ENCODE results near the gene TXNRD1.

Gene TXNRD1

DNA sequence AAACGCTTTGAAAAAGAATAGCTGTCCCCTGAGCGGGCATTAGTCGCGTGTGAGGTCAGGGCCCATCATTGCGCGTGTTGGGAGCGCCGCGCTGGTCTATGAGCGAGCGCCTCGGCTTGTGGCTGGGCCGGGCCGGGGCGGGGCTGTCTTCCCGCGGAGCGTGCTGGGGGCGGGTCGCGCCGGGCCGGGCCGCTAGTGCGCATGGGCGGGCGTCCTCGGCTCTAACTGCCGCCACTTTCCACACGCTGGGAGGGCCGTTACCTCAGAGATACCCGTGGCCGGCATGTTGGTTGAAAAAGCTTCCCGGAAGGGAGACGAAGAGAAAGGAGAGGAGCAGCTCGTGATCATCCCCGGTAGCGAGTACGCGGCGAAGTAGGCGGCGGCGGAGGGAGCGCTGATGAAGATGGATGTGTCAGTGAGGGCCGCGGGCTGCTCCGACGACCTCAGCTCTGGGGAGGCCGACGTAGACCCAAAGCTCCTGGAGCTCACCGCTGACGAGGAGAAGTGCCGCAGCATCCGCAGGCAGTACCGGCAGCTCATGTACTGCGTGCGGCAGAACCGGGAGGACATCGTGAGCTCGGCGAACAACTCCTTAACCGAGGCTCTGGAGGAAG, 88.1 kb downstream of the TXNRD1 start, which contains the start of gene EID3:
Gene EID3 (plus strand): TSS at position 202 of the 614 bp plus-strand sequence. CDS start 196 bp downstream, at position 398.
- DNase-seq, result peak; percentile 8 to 93 (median 80)

DNA sequence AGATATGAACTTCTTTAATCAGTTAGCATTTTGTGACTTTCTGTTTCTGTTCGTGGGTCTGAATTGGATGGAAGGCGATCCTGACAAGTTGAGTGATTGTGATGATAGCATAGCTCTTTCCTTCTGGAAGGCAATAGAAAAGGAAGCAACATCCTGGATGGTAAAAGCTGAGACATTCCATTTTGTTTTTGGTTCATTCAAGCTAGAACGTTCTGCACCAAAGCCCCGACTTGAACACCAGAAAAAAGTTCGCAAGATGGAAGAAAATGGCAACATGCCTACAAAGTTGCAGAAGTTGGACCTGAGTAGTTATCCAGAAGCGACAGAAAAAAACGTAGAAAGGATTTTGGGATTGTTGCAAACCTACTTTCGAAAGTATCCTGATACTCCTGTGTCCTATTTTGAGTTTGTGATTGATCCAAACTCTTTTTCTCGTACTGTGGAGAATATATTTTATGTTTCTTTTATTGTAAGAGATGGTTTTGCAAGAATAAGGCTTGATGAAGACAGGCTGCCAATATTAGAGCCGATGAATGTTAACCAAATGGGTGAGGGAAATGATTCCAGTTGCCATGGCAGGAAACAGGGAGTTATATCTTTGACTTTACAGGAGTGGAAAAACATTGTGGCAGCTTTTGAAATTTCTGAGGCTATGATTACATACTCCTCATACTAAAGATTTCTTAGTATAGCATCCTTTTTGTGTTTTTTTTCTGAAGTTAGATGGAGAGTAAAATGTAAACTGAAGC, 88.9 kb downstream of the TXNRD1 start:
- DNase-seq, result no peak

DNA sequence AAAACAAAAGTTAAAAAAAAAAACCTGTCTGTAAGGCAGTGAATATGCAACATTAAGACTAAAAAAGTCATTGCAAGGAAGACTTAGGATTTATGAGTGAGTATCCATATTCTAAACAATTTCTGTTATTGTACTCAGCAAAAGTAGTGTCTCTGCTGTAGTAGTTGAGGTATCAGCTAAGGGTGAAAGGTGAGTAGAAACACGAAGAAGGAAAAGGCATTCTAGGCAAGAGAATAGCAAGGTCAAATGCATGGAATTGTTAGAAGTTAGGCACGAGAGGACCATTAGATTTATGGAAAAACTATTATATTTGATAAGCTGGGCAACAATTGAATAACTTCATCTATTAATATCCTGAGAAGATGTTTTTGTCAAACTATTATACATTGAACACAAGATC, 89.8 kb downstream of the TXNRD1 start:
- DNase-seq, result no peak

DNA sequence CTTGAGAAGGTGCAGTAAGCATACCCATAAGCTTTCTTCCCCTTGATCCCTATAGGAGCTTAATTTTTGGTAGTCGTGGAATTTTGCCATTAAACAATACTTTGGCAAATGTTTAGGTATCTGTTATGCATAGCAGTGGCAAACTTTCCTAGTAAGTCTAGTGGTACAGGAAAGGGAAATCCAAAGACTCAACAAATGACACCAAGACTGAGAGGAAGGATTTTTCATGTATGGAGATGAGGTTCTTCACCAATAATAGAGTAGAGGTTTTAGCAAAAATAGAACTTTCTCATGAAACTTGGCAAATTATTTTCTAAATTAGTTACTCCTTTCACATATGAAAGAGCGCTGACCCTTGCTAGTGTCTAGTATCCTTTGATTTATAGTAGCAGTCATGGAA, 90.8 kb downstream of the TXNRD1 start:
- no peak for DNase-seq

DNA sequence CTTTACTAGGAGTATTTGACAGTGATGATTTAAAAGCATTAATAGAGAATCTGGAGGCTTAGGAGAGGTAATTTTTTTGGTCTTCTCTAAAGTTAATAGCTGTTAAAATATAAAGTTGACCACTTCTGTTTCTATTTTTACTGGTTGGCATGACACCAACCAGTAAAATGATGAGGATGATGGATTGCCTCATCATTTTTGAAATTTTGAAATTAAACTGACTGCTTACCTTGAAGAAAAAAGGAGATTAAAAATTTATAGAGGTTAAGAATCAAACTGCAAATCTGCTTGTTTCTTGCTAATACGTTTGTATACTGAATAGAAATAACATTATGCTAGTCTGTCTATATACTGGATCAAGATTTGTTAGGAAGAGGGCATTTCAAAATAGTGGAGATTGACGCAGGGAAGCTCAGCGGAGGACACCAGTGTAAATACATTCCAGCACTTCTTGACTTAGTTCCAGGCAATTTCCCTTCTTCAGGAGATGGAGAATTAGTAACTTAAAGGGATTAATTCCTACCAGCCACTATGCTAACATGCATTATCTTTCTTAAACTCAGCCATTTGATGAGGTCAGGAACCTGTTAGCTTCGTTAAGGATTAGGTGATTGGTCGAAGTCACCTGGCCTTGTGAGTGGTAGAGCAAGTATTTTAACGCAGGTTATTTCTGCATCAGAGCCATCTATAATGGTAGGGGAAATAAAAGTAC, 91.5 kb downstream of the TXNRD1 start:
- no peak for DNase-seq

DNA sequence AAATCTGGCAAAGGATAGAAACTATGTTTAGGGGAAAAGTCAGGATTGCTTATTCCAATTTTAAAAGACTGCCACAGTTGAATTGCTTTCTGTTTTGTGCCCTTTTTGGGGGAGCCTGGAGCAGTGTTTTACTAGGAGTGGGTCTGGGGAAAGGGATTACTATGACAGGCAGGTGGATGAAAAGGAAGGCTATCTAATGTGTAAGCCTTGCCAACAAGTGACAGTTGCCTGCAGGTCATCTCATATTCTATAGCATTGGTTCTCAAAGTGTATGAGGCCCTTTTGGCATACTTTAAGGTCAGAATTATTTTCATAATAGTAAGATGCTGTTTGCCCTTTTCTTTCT, 92.0 kb downstream of the TXNRD1 start:
- no peak for DNase-seq

DNA sequence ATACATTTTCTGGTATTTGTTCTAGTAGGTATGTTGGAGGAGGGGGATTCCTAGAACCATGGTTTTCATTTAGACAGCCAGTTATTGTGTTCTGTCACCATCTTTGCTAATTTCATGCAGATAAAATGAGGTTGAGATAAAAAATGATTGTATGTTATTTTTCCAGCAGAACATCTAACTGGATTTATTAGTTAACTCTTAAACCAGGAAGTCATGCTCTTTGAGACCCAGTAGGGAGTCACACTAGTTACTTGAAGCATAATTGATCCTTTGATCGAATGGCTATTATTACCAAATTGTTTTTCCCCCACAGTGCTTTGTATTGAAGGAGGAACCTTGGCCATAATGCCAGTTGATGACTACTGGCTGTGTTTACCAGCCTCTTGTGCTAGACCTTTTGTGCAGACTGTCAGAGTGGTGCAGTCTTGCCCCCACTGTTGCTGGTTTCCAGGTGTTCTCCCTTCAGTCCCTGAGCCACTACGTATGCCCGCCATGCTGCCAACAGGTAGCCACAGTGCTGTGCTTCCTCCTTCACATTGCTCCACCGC, 93.9 kb downstream of the TXNRD1 start:
- no peak for DNase-seq

DNA sequence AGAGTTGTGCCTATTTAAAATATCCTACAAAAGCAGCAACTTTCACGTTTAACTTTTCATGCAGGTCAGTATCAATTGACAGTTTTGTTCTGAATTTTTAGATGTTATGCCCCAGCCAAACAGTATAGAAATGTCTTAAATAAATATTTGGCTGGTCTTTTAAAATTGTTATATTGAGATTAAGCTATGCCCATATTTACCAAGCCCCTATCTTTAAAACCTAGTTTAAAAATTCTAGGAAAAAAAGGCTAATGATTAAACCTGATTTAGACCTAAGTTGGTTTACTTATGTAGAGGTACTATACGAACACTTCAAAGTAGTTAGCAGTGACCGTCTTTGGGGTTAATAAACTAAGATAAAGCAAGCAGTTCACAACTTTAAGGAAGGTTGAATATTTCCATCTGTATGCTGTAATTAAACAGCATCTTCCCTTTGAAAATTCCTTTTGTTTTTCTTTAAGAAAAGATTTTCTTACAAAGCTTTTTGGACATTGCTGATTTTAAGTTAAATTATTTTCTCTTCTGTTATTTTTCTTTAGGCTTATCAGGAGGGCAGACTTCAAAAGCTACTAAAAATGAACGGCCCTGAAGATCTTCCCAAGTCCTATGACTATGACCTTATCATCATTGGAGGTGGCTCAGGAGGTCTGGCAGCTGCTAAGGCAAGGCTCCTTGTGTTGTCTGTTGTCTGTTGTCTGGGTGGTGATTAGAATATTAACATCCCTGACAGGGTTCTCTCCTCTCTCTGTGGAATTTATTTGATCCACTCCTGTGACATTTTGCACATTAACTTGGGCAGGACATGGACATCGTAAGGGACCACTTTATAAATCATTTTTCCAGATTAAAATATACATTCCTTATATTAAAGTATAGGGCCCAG, 95.4 kb downstream of the TXNRD1 start:
- DNase-seq, result no peak

DNA sequence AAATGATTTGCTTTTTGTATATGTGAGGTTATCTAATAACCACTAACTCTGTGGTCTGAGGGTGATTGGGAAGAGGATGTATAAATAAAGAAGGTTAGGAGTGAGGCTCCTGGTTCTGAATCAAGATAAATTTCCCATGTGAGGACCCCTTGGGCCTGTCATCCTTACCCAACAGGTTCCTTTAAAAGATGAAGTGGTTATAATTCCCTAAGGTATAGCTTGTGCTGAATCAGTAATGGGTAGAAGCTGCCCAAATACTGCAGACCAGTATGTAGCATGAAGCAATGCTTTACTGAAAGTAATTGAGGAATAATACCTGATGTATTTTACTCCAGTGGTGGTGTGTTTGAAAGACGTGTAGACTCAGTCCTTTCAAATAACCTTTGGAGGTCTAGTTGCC, 96.6 kb downstream of the TXNRD1 start:
- no peak for DNase-seq

DNA sequence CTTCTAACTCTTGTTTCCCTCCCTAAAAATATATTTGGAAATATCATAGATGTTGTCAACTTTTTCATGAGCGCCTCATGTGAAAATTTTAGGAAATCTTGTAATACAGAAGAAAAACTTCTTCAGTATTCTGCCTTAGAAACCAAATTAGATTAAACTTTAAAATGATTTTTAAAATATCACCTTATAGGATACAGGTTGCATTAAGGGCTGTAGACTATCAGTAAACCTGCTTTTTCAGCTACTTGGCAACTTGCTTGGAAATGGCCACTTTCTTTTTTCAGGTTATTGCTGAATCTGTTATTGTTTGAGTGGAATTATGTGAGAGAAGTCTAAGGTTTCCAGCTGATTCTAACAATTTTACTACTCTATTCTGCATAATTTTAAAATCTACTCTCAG, 97.1 kb downstream of the TXNRD1 start:
- DNase-seq, result no peak

DNA sequence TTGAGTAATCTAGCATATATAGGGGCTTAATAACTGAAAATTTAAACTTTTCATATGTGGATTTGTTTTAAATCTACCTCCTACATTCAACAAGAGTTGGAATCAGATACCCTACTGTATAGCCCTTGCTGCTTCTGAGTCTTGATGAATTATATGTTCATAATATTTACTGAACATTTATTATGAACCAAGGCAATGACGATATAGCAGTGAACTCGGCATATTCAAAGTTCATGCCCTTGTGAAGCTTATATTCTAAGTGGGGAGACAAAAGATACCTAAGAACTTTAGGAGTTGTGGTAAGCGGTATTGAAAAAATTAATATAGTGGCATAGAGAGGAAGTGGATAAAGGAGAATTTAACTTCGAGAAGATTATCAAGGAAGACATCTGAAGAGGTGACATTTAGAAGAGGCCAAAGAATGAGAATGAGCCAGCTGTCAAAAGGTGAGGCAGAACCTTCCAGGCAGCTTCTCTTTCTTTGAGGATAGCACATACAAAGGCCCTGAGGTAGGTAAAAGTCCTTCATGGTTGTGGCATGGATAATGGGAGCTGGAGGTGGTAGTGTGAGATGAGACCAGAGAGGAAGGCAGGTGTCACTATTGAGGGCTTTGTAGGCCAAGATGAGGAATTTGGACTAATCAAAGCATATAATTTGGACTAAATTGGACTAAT, 98.1 kb downstream of the TXNRD1 start:
- no peak for DNase-seq

DNA sequence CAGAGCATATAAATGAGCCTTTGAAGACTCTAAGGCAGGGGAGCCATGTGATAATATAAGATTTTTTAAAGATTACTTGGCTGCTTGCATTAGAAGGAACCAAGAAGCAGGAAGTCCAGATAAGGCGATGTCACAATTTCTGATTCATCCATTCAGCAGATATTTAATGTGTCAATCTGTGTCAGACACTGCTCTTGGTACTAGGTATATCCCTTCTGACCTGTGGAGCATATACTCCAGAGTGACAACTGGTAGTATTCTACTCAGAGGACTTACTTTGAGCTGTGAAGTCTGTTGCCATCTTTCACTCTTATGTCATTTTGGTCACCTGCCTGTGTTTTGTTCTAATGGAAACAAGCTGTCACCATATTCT, 98.6 kb downstream of the TXNRD1 start:
- DNase-seq, result no peak

DNA sequence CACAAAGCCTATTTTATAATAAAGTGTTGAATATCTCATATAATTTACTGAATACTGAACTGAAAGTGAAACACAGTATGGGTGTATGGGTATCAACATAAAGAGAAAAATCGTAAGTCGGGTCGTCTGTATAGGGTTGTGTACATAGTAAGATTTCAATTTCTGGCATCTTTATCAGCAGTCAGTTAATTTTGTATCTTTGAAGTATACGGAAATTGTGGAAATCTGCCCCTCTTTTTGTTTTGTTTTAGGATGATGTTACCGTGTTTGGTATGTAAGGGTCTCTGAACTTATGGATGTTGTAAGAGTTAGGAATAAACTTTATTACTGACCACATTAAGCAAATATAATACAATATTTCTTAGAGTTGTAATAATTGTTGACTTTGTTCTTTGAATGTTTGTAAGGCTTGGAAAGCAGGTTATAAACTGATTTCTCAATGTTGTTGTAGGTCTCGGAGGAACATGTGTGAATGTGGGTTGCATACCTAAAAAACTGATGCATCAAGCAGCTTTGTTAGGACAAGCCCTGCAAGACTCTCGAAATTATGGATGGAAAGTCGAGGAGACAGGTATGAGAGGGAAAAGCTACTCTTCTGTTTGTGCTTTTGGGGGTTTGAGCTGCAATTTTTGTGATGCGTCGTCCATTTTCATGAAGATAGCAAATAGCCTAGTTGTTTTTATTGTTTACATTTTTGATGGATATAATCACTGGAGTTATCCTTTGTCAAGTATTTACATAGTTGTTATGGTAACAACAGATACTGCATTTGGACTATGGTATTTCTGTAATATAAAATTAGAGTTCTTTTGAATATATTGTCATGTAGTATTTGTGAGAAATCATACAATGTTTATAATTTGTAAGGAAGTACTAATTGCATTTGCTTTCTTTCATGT, 100.0 kb downstream of the TXNRD1 start:
- no peak for DNase-seq

DNA sequence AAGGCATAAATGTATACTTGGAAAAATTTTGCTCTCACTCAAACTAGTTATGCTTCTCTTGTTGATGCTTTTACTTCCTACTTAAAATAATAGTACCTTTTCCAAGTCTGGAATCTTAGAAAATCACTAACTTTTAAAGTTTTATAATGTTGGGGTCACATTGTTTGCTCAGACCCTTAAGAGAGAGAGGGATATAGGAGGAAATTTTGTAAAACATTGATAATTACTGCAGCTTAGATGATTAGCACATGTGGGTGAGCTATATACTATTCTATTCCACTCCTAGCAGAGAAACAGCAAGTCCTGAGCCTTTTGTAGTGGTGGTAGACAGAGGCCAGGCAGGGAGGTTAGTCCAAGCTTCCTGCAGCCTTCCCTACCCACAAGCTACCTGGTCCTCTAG, 101.4 kb downstream of the TXNRD1 start:
- DNase-seq, result no peak

DNA sequence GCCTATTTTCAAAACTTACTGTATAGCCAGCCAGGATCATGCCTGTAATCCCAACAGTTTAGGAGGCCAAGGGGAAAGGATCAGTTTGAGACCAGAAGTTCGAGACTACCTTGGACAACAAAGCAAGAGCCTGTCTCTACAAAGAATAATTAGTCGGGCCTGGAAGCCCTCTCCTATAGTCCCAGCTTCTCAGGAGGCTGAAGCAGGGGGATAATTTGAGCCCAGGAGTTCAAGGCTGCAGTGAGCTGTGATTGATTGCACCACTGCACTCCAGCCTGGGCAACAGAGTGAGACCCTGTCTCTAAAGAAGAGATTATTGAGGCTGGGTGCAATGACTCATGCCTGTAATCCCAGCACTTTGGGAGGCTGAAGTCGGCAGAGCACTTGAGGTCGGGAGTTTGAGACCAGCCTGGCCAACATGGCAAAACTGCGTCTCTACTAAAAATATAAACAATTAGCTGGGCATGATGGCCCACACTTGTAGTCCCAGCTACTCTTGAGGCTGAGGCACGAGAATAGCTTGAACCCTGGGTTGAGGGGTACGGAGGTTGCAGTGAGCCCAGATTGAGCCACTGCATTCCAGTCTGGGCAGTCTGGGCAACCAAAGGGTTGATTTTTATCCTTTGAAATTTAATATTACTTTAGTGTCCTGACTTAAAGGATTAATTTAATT, 102.1 kb downstream of the TXNRD1 start:
- no peak for DNase-seq

DNA sequence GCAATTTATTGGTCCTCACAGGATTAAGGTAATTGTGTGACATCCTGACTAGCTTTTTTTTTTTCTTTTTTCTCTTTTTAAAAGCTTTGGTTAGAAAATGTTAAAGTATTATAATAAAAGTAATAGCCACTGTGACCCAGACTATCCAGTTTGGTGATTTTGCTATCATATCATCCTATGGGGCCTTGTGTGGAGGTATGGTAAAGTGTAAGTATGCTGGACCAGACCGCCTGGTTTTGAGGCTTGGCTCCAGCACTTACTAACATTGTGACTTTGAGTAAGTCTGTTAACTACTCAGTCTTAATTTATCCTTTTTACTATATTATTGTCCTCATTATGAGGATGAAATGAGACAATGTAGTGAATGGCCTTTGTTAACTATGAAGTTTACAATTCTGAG, 103.4 kb downstream of the TXNRD1 start:
- no peak for DNase-seq

DNA sequence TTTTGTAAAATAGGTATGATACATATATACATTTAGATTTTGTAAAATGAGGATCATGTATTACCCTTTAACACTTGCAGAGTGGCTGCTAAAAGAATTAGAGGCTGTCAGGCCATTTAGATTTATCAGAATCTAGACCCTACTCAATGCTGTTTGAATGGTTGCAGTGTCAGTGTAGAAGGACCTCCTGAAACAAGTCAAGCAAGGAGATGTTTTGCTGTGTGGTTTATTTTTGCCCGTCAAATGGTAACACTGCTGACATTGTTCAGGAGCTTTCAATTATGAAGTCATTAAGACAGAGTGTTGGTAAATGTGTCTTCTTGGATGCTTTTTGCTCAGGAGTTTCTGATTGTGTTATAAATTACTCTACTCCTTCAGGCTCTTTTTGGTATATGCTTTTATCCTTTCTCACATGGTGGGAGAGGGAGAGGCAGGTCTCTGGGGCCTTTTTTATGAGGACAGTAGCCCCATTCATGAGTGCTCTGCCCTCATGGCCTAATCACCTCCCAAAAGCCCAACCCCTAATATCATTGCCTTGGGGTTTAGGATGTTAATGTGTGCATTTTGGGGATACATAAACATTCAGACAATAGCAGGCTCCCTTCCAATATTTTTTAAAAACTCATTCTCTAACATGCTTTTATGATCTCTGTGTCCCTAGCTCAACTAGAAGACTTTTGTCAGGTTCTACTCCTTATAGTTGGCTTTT, 104.5 kb downstream of the TXNRD1 start:
- no peak for DNase-seq

DNA sequence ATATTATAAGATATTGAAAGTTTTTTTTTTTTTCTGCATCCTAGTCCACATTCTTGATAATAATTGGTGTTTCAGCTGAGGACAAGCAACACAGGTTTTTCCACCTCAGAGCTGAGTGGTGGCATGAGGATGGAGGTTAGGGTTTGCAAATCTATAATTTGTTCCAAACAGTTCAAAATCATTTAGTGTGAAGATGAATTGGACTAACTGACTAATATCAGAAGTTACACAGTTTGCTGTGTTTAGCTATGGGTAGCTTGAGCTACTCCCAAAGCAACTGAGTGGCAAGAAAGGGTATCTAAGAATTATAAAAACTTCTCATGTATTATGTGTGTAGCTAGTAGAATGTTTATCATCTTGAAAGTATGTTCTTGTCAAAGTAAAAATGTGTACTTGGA, 105.0 kb downstream of the TXNRD1 start:
- no peak for DNase-seq

DNA sequence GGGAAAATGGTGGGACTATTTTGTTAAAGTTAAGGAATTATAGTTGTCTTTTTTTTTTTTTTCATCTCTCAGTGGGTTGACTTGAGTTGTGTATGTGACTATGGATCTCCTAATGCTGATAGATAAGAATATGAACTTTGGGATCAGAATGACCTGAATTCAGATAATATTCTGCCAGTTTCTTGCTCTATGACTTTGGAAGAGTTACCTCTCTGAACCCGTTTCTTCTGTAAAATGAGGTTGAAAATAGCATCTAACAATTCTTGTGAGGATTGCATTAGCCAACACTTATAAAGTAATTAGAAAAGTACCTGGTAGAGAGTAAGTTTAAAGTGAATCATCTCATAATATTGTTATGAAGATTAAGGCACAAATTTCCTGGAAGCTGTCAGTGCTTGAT, 106.4 kb downstream of the TXNRD1 start:
- no peak for DNase-seq

Measured in hypothalamus (tissue), 51 donors.